ENCODE data around the gene GALNT7.

GRCh38 chr4:173325007-173325736 lies 156.6 kb downstream of the GALNT7 start:
- TF ChIP-seq POLR2A (IDR thresholded peaks at IDR 0.05) (no peak), CTCF (IDR thresholded peaks at IDR 0.05) (no peak)

Data from heart left ventricle (tissue), 13 donors.